Liver (tissue), 9 donors: Measurements from ENCODE around the gene PDE4D. TPM values are rescaled to one million over a fixed set of nuclear protein-coding genes. Genes with fewer than 3 reads are reported as not detected.

Experiments used
- DNase-seq: peaks from one replicate; pipeline ENCODE4 v3.0.0-alpha.2; 2017; ENCODE audit warnings: low spot score
- H3K27ac ChIP-seq, 2 donors: one replicate each; pipeline ENCODE4 v1.7.0; 2013; ENCODE audit warnings: inconsistent platforms in 2 of 2, low read length in 2 of 2, control low read depth in 1 of 2, low read depth in 1 of 2, mild to moderate bottlenecking in 1 of 2
- H3K27me3 ChIP-seq, 4 donors: one replicate each; pipeline versions ENCODE4 v1.6.1 to v1.7.0; 2013; ENCODE audit warnings: low read length in 3 of 4, inconsistent platforms in 1 of 4, mild to moderate bottlenecking in 1 of 4, moderate library complexity in 1 of 4; ENCODE audit not compliant: control insufficient read depth in 4 of 4, insufficient read depth in 4 of 4
- H3K36me3 ChIP-seq, 4 donors: one replicate each; pipeline versions ENCODE4 v1.6.1 to v1.7.0; 2013; ENCODE audit warnings: low read length in 3 of 4, mild to moderate bottlenecking in 3 of 4, low read depth in 1 of 4, moderate library complexity in 1 of 4; ENCODE audit not compliant: control insufficient read depth in 4 of 4, insufficient read depth in 3 of 4
- H3K4me1 ChIP-seq, 4 donors: one replicate each; pipeline versions ENCODE4 v1.6.1 to v1.7.0; 2013; ENCODE audit warnings: low read length in 3 of 4, mild to moderate bottlenecking in 3 of 4, moderate library complexity in 1 of 4; ENCODE audit not compliant: control insufficient read depth in 4 of 4, insufficient read depth in 4 of 4
- H3K4me3 ChIP-seq, 3 donors: one replicate each; pipeline versions ENCODE4 v1.6.1 to v1.7.0; 2013; ENCODE audit warnings: low read length in 3 of 3, control low read depth in 1 of 3, low read depth in 1 of 3, mild to moderate bottlenecking in 1 of 3
- H3K9ac ChIP-seq, 2 donors: one replicate each; pipeline ENCODE4 v1.7.0; 2013; ENCODE audit warnings: low read length in 2 of 2, mild to moderate bottlenecking in 2 of 2, moderate library complexity in 2 of 2, control low read depth in 1 of 2, low read depth in 1 of 2
- H3K9me3 ChIP-seq, 4 donors: one replicate each; pipeline versions ENCODE4 v1.6.1 to v1.7.0; 2013; ENCODE audit warnings: low read length in 3 of 4; ENCODE audit not compliant: control insufficient read depth in 4 of 4
- ATF3 ChIP-seq: IDR thresholded peaks from 2 replicates; pipeline ENCODE4 v1.6.1; 2016; ENCODE audit warnings: antibody characterized with exemption
- CTCF ChIP-seq: fragments of 150-350 bp; IDR thresholded peaks from 2 replicates; pipeline ENCODE4 v1.5.1; 2017; ENCODE audit warnings: improper control_type of control experiment, low read depth, low read length; ENCODE audit not compliant: missing input control
- EGR1 ChIP-seq, 2 donors: IDR thresholded peaks; 2 replicates each; pipeline ENCODE4 v1.6.1; 2016 to 2018; ENCODE audit warnings: antibody characterized with exemption in 2 of 2, low read depth in 2 of 2
- FOXA1 ChIP-seq: IDR thresholded peaks from 2 replicates; pipeline ENCODE4 v1.6.1; 2016; ENCODE audit warnings: antibody characterized with exemption
- HNF4A ChIP-seq, 2 donors: conservative IDR thresholded peaks; 2 replicates each; pipeline ENCODE4 v1.6.1; 2016; ENCODE audit warnings: antibody characterized with exemption in 2 of 2, mild to moderate bottlenecking in 2 of 2
- HNF4G ChIP-seq: IDR thresholded peaks from 2 replicates; pipeline ENCODE4 v1.6.1; 2016; ENCODE audit warnings: antibody characterized with exemption
- JUND ChIP-seq, 2 donors: IDR thresholded peaks; 2 replicates each; pipeline ENCODE4 v1.6.1; 2016; ENCODE audit warnings: antibody characterized with exemption in 2 of 2
- NR2F2 ChIP-seq: IDR thresholded peaks from 2 replicates; pipeline ENCODE4 v1.6.1; 2016; ENCODE audit warnings: antibody characterized with exemption
- RAD21 ChIP-seq, 2 donors: IDR thresholded peaks; 2 replicates each; pipeline ENCODE4 v1.6.1; 2016; ENCODE audit warnings: antibody characterized with exemption in 2 of 2, mild to moderate bottlenecking in 2 of 2
- RXRA ChIP-seq, 2 donors: IDR thresholded peaks; 2 replicates each; pipeline ENCODE4 v1.6.1; 2017 to 2018; ENCODE audit warnings: antibody characterized with exemption in 2 of 2, mild to moderate bottlenecking in 1 of 2
- SP1 ChIP-seq: IDR thresholded peaks from 2 replicates; pipeline ENCODE4 v1.6.1; 2018; ENCODE audit warnings: antibody characterized with exemption, mild to moderate bottlenecking
- TAF1 ChIP-seq: conservative IDR thresholded peaks from 2 replicates; pipeline ENCODE4 v1.6.1; 2016; ENCODE audit warnings: antibody characterized with exemption, mild to moderate bottlenecking
- ZBTB33 ChIP-seq: IDR thresholded peaks from 2 replicates; pipeline ENCODE4 v1.6.1; 2016; ENCODE audit warnings: antibody characterized with exemption
- WGBS: extraction: QIAGEN DNeasy Blood & Tissue Kit; methylation state at CpG from one replicate; pipeline ENCODE4 v1.1.7; 2013; 5-methylcytosine and 5-hydroxymethylcytosine counted together
- polyA plus RNA-seq, 2 donors: library from polyadenylated mRNA; stranded (reverse) in 1 of 2; unstranded in 1 of 2; fragments of 200-250 nt in 1 of 2; fragments of >200 nt in 1 of 2; fragmentation: Nextera tagmentation in 1 of 2; extraction: Ambion mirVana in 1 of 2; gene quantifications; one replicate each; pipeline versions ENCODE4 v1.2.1 to v1.2.3, GENCODE V29; 2013 to 2015
- total RNA-seq, 2 donors: library from RNA; depleted of rRNA; stranded (reverse); fragments of >200 nt; gene quantifications; one replicate each; pipeline ENCODE4 v1.2.3, GENCODE V29; 2014
- TF ChIP-seq, protein P1 (sequence below): IDR thresholded peaks from 2 replicates; pipeline ENCODE4 v1.6.1; 2016; ENCODE audit warnings: antibody characterized with exemption, mild to moderate bottlenecking
- donor health status: healthy.
- donor health status: healthy.
- donor health status: healthy.
- donor health status: healthy.
- donor health status: healthy.

PDE4D gene
- total and polyA plus RNA-seq, 4 donors = 0.67 to 11.9 (median 6.5) TPM

GRCh38 chr5:59140133-59140532 lies 753.4 kb downstream of the PDE4D start:
- 99% methylated on average over 2 of the region's 2 CpGs for WGBS

GRCh38 chr5:59139695-59140094 lies 753.8 kb downstream of the PDE4D start:
- H3K27me3 ChIP-seq = peaks cover 0 to 5% (median 0%) of the 10 kb centered on the region in 4 donors
- no peak overlapping the region for H3K9ac ChIP-seq
- H3K4me3 ChIP-seq = no peak overlapping the region
- no peak overlapping the region for H3K27ac ChIP-seq
- H3K4me1 ChIP-seq = no peaks in the 10 kb centered on the region
- no peaks in the 10 kb centered on the region for H3K9me3 ChIP-seq
- DNase-seq = no peak
- WGBS = 94% methylated on average over 1 of the region's 1 CpG
- no peaks in the 10 kb centered on the region for H3K36me3 ChIP-seq
- TF ChIP-seq, protein P1, sequence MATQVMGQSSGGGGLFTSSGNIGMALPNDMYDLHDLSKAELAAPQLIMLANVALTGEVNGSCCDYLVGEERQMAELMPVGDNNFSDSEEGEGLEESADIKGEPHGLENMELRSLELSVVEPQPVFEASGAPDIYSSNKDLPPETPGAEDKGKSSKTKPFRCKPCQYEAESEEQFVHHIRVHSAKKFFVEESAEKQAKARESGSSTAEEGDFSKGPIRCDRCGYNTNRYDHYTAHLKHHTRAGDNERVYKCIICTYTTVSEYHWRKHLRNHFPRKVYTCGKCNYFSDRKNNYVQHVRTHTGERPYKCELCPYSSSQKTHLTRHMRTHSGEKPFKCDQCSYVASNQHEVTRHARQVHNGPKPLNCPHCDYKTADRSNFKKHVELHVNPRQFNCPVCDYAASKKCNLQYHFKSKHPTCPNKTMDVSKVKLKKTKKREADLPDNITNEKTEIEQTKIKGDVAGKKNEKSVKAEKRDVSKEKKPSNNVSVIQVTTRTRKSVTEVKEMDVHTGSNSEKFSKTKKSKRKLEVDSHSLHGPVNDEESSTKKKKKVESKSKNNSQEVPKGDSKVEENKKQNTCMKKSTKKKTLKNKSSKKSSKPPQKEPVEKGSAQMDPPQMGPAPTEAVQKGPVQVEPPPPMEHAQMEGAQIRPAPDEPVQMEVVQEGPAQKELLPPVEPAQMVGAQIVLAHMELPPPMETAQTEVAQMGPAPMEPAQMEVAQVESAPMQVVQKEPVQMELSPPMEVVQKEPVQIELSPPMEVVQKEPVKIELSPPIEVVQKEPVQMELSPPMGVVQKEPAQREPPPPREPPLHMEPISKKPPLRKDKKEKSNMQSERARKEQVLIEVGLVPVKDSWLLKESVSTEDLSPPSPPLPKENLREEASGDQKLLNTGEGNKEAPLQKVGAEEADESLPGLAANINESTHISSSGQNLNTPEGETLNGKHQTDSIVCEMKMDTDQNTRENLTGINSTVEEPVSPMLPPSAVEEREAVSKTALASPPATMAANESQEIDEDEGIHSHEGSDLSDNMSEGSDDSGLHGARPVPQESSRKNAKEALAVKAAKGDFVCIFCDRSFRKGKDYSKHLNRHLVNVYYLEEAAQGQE = no peak
- no peak for TF ChIP-seq HNF4A (conservative IDR thresholded peaks at IDR 0.05)
- TF ChIP-seq FOXA1 = no peak
- TF ChIP-seq HNF4G = no peak
- no peak for TF ChIP-seq RXRA (IDR thresholded peaks at IDR 0.05)
- TF ChIP-seq RAD21 (IDR thresholded peaks at IDR 0.05) = no peak
- no peak for TF ChIP-seq ATF3
- no peak for TF ChIP-seq SP1
- no peak for TF ChIP-seq NR2F2
- TF ChIP-seq CTCF = no peak
- TF ChIP-seq EGR1 (IDR thresholded peaks at IDR 0.05; ENCODE audit: low read depth in 2 of 2) = no peak
- TF ChIP-seq JUND (IDR thresholded peaks at IDR 0.05) = no peak
- no peak for TF ChIP-seq ZBTB33

More at GRCh38 chr5:59140133-59140532, 753.4 kb downstream of the PDE4D start:
- H3K9ac ChIP-seq = no peak overlapping the region
- TF ChIP-seq TAF1 = no peak
- TF ChIP-seq JUND (IDR thresholded peaks at IDR 0.05) = no peak
- TF ChIP-seq NR2F2 = no peak
- TF ChIP-seq RXRA (IDR thresholded peaks at IDR 0.05) = no peak
- TF ChIP-seq ZBTB33 = no peak
- no peak for TF ChIP-seq HNF4A (conservative IDR thresholded peaks at IDR 0.05)
- no peak for TF ChIP-seq CTCF
- no peak for TF ChIP-seq EGR1 (IDR thresholded peaks at IDR 0.05; ENCODE audit: low read depth in 2 of 2)
- no peak for TF ChIP-seq FOXA1
- H3K9me3 ChIP-seq = no peaks in the 10 kb centered on the region
- no peaks in the 10 kb centered on the region for H3K36me3 ChIP-seq
- H3K4me1 ChIP-seq = no peaks in the 10 kb centered on the region
- no peak for DNase-seq
- H3K4me3 ChIP-seq = no peak overlapping the region
- no peak overlapping the region for H3K27ac ChIP-seq
- peaks cover 0 to 5% (median 0%) of the 10 kb centered on the region in 4 donors for H3K27me3 ChIP-seq
